Smooth muscle cell (in vitro differentiated cells): Measurements from ENCODE around the gene CLEC16A. TPM values are rescaled to one million over a fixed set of nuclear protein-coding genes. Genes with fewer than 3 reads are reported as not detected.

ENCODE experiments used
- DNase-seq: peaks from one replicate; lab custom pipeline; 2025; ENCODE audit not compliant: unreplicated experiment; lab: John Stamatoyannopoulos, UW
- H2AFZ ChIP-seq: fragments of 200-600 bp; sonication (generic); 2 replicates; pipeline ENCODE4 v1.6.0; 2016; ENCODE audit warnings: antibody characterized with exemption, low read depth, mild to moderate bottlenecking
- H3F3A ChIP-seq: fragments of 200-600 bp; sonication (generic); 2 replicates; pipeline ENCODE4 v1.6.0; 2017; ENCODE audit warnings: antibody characterized with exemption, low read depth
- H3K27ac ChIP-seq: fragments of 200-600 bp; sonication (generic); 2 replicates; pipeline ENCODE4 v1.5.1; 2016; ENCODE audit warnings: low read depth, mild to moderate bottlenecking
- H3K27me3 ChIP-seq: fragments of 200-600 bp; sonication (generic); 2 replicates; pipeline ENCODE4 v1.6.1; 2016; ENCODE audit warnings: low read depth, mild to moderate bottlenecking
- H3K36me3 ChIP-seq: fragments of 200-600 bp; sonication (generic); 2 replicates; pipeline ENCODE4 v1.5.1; 2016; ENCODE audit warnings: low read depth
- H3K4me1 ChIP-seq: fragments of 200-600 bp; sonication (generic); 2 replicates; pipeline ENCODE4 v1.5.1; 2016; ENCODE audit warnings: low read depth
- H3K4me2 ChIP-seq: fragments of 200-600 bp; sonication (generic); 2 replicates; pipeline ENCODE4 v1.6.0; 2016; ENCODE audit warnings: mild to moderate bottlenecking
- H3K4me3 ChIP-seq: fragments of 200-600 bp; sonication (generic); 2 replicates; pipeline ENCODE4 v1.5.1; 2016; ENCODE audit warnings: mild to moderate bottlenecking
- H3K79me2 ChIP-seq: fragments of 200-600 bp; sonication (generic); 2 replicates; pipeline ENCODE4 v1.6.0; 2016; ENCODE audit warnings: low read depth, mild to moderate bottlenecking
- H3K9ac ChIP-seq: fragments of 200-600 bp; sonication (generic); 2 replicates; pipeline ENCODE4 v1.6.0; 2016; ENCODE audit warnings: low read depth
- H3K9me3 ChIP-seq: fragments of 200-600 bp; sonication (generic); replicated peaks from 2 replicates; pipeline ENCODE4 v1.5.1; 2016; ENCODE audit warnings: low read depth
- H4K20me1 ChIP-seq: fragments of 200-600 bp; sonication (generic); 2 replicates; pipeline ENCODE4 v1.6.0; 2016; ENCODE audit warnings: low read depth
- WGBS: methylation state at CpG from one replicate; pipeline ENCODE4 v1.1.7; 2016; ENCODE audit warnings: low lambda C conversion rate; 5-methylcytosine and 5-hydroxymethylcytosine counted together
- polyA plus RNA-seq: library from polyadenylated mRNA; unstranded; fragments of >200 nt; fragmentation: Nextera tagmentation; extraction: Ambion mirVana; gene quantifications from 2 replicates; pipeline ENCODE4 v1.2.1, GENCODE V29; 2016
- total RNA-seq: library from RNA; depleted of rRNA; stranded (reverse); fragments of >200 nt; gene quantifications from 2 replicates; pipeline ENCODE4 v1.2.3, GENCODE V29; 2014
- TF ChIP-seq, protein P1 (sequence below): fragments of 200-600 bp; sonication (generic); IDR thresholded peaks from 2 replicates; pipeline ENCODE4 v1.5.1; 2017; ENCODE audit warnings: borderline replicate concordance, mild to moderate bottlenecking, antibody characterized with exemption; ENCODE audit not compliant: insufficient read depth, poor library complexity, severe bottlenecking

The CLEC16A gene
- total and polyA plus RNA-seq, 2 experiments from 2014 or later, result 12.6 to 16.2 TPM

- peak overlapping the region; percentile 45 for H3K27ac ChIP-seq
Measured at GRCh38 chr16:11094075-11094856, 149.9 kb downstream of the CLEC16A start.

DNA sequence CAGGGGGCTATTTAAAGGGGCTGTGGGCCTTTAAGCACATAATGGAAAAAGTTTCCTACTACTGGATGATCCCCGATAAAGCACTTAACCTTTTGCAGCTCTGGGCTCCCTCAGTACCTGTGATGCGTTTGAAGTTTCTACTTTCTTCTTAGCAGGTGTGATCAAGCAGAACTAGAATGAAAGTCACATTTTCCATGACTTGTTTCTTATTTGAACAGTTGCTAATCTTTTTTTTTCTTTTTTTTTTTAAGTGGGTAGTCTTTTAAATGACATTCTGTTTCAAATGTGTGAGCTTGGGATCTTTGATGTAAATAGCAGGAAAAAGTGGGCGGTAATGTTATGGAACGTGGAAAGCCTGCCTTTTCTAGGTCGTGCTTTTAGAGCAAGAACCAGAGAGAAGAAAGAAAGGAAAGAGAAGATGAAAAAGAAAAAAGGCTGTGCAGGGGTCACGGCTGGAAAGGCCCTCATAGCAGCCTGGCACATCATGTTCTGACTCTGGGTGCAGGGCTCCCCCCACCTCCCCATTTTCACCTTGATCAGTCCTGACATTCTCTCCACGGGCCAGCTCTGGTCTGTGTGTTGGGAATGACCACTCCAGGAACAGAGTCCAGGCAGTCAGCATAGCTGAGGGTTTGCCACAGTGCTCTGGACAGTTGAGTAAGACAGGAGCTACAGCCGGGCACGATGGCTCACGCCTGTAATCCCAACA, 150.6 kb downstream of the CLEC16A start:
- Histone ChIP-seq H3F3A (peaks cover 28% of the 10 kb centered on the region), H3K36me3 (no peaks in the 10 kb centered on the region), H3K27ac (peak overlapping the region; percentile 45), H3K79me2 (no peaks in the 10 kb centered on the region), H3K4me1 (peaks cover 10% of the 10 kb centered on the region), H3K9me3 (no peaks in the 10 kb centered on the region), H3K4me2 (peak overlapping the region; percentile 58), H2AFZ (no peak overlapping the region), H3K27me3 (no peaks in the 10 kb centered on the region), H3K4me3 (no peak overlapping the region), H3K9ac (no peak overlapping the region), H4K20me1 (peaks cover 19% of the 10 kb centered on the region)
- no peak for DNase-seq
- TF ChIP-seq, protein P1, sequence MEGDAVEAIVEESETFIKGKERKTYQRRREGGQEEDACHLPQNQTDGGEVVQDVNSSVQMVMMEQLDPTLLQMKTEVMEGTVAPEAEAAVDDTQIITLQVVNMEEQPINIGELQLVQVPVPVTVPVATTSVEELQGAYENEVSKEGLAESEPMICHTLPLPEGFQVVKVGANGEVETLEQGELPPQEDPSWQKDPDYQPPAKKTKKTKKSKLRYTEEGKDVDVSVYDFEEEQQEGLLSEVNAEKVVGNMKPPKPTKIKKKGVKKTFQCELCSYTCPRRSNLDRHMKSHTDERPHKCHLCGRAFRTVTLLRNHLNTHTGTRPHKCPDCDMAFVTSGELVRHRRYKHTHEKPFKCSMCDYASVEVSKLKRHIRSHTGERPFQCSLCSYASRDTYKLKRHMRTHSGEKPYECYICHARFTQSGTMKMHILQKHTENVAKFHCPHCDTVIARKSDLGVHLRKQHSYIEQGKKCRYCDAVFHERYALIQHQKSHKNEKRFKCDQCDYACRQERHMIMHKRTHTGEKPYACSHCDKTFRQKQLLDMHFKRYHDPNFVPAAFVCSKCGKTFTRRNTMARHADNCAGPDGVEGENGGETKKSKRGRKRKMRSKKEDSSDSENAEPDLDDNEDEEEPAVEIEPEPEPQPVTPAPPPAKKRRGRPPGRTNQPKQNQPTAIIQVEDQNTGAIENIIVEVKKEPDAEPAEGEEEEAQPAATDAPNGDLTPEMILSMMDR, result no peak
- WGBS, result 41% methylated on average over 10 of the region's 10 CpGs

More at GRCh38 chr16:11094075-11094856, 149.9 kb downstream of the CLEC16A start:
- Histone ChIP-seq H2AFZ (no peak overlapping the region), H3K4me1 (peaks cover 10% of the 10 kb centered on the region), H3K79me2 (no peaks in the 10 kb centered on the region), H3F3A (peaks cover 21% of the 10 kb centered on the region), H3K9me3 (no peaks in the 10 kb centered on the region), H3K4me2 (peak overlapping the region; percentile 58), H3K9ac (no peak overlapping the region), H4K20me1 (peaks cover 19% of the 10 kb centered on the region), H3K36me3 (no peaks in the 10 kb centered on the region), H3K27me3 (no peaks in the 10 kb centered on the region), H3K4me3 (no peak overlapping the region)
- WGBS, result 27% methylated on average over 8 of the region's 8 CpGs
- no peak for DNase-seq
- TF ChIP-seq, protein P1, result no peak

- over 99% methylated on average over 4 of the region's 4 CpGs for WGBS
- no peaks in the 10 kb centered on the region for H3K9me3 ChIP-seq
- no peak overlapping the region for H2AFZ ChIP-seq
- H3K9ac ChIP-seq, result no peak overlapping the region
- no peak for DNase-seq
- peaks cover 19% of the 10 kb centered on the region for H4K20me1 ChIP-seq
- no peaks in the 10 kb centered on the region for H3K79me2 ChIP-seq
- peaks cover 10% of the 10 kb centered on the region for H3K4me1 ChIP-seq
- H3K27me3 ChIP-seq, result no peaks in the 10 kb centered on the region
- TF ChIP-seq, protein P1, result no peak
- H3K4me2 ChIP-seq, result no peak overlapping the region
- H3K27ac ChIP-seq, result no peak overlapping the region
- H3K4me3 ChIP-seq, result no peak overlapping the region
- no peaks in the 10 kb centered on the region for H3K36me3 ChIP-seq
- H3F3A ChIP-seq, result peaks cover 29% of the 10 kb centered on the region
Measured at GRCh38 chr16:11095935-11096334, 151.6 kb downstream of the CLEC16A start.
